ENCODE measurements around the gene AMFR.

DNA sequence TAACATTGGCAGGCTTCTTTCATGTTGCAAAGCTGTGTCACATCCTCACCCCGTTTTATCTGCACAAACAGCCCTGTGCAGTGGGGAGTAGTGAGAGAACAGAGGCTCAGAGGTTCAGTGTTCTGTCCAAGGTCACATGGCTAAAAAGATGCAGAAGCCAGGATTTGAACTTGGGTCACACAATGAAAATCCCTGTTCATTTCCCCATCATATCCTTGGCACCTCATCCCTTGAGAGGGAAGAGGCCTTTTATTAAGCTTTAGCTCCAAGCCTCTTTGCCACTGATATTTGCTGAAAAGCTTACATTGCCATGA, 106.6 kb downstream of the AMFR start:
- no peak for TF ChIP-seq EZH2 (IDR thresholded peaks at IDR 0.05; ENCODE audit: borderline replicate concordance, low read depth, low read length, poor library complexity, severe bottlenecking)
- TF ChIP-seq, protein P1, sequence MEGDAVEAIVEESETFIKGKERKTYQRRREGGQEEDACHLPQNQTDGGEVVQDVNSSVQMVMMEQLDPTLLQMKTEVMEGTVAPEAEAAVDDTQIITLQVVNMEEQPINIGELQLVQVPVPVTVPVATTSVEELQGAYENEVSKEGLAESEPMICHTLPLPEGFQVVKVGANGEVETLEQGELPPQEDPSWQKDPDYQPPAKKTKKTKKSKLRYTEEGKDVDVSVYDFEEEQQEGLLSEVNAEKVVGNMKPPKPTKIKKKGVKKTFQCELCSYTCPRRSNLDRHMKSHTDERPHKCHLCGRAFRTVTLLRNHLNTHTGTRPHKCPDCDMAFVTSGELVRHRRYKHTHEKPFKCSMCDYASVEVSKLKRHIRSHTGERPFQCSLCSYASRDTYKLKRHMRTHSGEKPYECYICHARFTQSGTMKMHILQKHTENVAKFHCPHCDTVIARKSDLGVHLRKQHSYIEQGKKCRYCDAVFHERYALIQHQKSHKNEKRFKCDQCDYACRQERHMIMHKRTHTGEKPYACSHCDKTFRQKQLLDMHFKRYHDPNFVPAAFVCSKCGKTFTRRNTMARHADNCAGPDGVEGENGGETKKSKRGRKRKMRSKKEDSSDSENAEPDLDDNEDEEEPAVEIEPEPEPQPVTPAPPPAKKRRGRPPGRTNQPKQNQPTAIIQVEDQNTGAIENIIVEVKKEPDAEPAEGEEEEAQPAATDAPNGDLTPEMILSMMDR (conservative IDR thresholded peaks at IDR 0.05; ENCODE audit: low read depth, low read length): no peak
